LNCaP clone FGC (cell line): ENCODE data around the gene CD8B2.
A peak's percentile ranks its signal among the peaks of the same experiment; 100 is the strongest.
"Not testable (repeated sequence)": the region's sequence is repeated elsewhere in the genome, so short reads cannot be mapped to it uniquely, and the experiment has no call there.

Source experiments
- DNase-seq: peaks from one replicate; pipeline ENCODE4 v3.0.0-alpha.2; 2011; ENCODE audit warnings: low read depth
- H3K4me3 ChIP-seq: 2 replicates; pipeline ENCODE4 v1.5.1; 2011; ENCODE audit warnings: mild to moderate bottlenecking, low read depth, low read length, control low read depth
- CTCF ChIP-seq: IDR thresholded peaks from 2 replicates; pipeline ENCODE4 v1.5.1; 2012; ENCODE audit warnings: mild to moderate bottlenecking; ENCODE audit not compliant: control insufficient read depth, insufficient read depth; ENCODE audit errors: extremely low read depth

The CD8B2 gene

GRCh38 chr2:106555053-106555452, 67.9 kb downstream of the CD8B2 start:
- TF ChIP-seq CTCF, result no peak
- no peak overlapping the region for H3K4me3 ChIP-seq
- DNase-seq, result no peak

- H3K4me3 ChIP-seq, result not testable (repeated sequence)
- peak; percentile 90 for DNase-seq
Observed at GRCh38 chr2:106559786-106560185, 72.6 kb downstream of the CD8B2 start.

GRCh38 chr2:106560773-106561172, 73.6 kb downstream of the CD8B2 start:
- peak; percentile 64 for DNase-seq
- no peak overlapping the region for H3K4me3 ChIP-seq
- TF ChIP-seq CTCF, result no peak

GRCh38 chr2:106561356-106561755, 74.2 kb downstream of the CD8B2 start:
- TF ChIP-seq CTCF, result no peak
- H3K4me3 ChIP-seq, result no peak overlapping the region
- DNase-seq, result peak; percentile 97

- DNase-seq, result peak; percentile 55
- TF ChIP-seq CTCF, result peak; percentile 40
- H3K4me3 ChIP-seq, result no peak overlapping the region
Observed at GRCh38 chr2:106561803-106562202, 74.6 kb downstream of the CD8B2 start.

GRCh38 chr2:106562268-106563186, 75.4 kb downstream of the CD8B2 start:
- DNase-seq, result no peak
- H3K4me3 ChIP-seq, result no peak overlapping the region
- peak; percentile 33; the same call in 1 of the 2 replicates for TF ChIP-seq CTCF

- 0 out of 2 replicates have a peak, but pooled peaks have one; percentile 9 for TF ChIP-seq CTCF
- no peak overlapping the region for H3K4me3 ChIP-seq
- DNase-seq, result no peak
Observed at GRCh38 chr2:106563195-106563594, 76.0 kb downstream of the CD8B2 start.
